Activated effector memory CD4-positive, alpha-beta T cell treated with Interleukin-2 at 50 U/mL for 16 hours (primary cell): ENCODE measurements around the gene FBLN2.

Experiments used
- DNase-seq: peaks from one replicate; pipeline ENCODE4 v3.0.0-alpha.2; 2020

FBLN2 gene

DNA sequence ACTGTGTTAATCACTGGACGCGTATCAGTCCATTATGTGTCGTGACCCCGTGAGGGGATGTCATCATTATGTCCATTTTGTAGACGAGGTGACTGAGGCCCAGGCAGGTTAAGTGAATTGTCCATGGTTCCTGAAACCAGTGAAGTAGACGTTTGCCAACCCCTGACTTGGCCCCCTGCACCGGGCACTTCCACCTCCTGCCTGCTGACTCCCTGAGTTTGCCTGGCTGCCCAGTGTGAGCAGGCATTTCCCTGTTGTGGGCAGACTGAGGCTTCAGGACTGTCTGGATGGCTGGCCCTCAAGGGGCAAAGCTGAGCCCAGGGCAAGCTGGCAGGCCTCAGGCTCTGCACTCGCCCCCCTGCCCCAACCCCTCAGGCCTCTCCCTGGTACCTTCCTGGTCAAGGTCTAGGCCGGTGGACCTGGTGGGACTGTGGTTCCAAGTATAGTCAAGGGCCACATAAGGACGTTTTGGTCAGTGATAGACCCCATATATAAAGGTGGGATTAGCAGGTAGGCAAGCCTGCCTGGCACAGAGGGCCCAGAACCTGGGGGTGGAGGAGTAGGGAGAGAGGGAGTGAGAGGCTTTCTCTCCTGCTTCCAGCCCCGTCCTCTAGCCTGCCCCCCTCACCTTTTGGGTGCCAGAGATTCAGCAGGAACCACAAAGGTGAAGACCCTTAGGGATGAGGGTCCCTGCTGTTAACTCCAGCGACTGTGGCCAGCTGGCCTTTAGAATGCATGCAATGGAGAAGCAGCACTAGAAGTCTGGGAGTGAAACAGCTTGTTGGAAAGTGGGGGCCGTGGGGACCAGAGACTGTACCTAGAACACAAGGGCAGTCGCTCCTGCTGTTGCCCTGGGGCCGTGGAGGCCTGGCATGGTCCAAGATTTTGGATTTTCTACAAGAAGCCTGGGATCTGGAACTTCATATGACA, 34.6 kb downstream of the FBLN2 start:
- DNase-seq = no peak

DNA sequence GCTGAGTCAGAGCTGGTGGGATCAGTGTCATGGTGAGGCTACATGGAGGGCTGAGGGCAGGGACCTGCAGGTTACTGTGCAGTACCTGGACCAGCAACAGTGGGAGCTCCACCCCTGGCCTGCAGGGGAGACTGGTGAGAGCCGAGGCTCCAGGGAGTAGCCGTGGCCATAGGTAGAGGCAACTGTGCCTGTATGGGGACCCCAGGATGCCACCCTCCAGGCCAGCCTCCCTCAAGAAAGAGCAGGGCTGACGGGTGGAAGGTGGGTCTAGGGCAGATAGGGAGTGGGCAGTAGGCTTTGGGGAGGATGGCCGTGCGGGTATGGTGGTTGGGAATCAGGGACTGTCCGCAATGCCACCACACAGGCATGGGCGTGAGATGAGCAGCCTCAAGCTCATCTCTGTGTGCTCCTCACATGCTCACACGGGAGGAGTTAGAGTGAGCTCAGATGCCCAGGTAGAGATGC, 35.5 kb downstream of the FBLN2 start:
- DNase-seq = no peak

DNA sequence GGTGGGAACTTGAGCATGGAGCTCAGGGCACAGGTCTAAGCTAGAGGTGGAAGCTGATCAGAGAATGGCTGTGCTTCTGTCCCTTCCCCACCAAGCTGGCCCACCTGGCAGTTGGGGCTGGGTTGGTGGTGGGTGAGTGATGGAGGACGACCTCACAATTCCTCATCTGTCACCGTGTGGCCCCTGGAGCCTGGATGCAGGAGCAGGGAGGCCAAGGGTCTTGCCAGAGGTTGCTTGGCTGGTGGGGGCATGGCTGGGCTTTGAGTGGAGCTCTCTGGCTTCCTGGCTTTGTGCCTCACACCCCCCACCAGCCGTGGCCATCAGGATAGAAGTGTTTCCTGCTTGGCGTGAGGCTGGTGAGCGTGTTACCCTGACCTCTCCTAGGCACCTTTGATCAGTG, 36.0 kb downstream of the FBLN2 start:
- DNase-seq = no peak

DNA sequence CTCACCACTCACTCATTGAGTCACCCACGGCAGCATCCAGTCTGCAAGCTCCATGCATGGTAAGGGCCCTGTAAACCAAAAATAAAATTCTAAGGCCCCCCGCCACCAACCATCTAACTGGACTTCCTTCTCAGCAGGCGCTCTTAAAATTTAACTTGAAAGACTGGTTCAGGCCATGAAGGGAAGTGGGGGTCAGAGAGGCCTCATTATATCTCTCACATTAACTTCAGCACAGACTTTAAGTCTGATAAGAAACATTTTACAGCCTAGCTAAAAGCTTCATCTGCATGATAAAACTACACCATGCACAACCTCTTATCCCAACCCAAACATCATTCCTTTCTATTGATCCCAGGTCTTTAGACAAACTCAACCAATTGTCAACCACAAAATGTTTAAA, 38.5 kb downstream of the FBLN2 start:
- no peak for DNase-seq

DNA sequence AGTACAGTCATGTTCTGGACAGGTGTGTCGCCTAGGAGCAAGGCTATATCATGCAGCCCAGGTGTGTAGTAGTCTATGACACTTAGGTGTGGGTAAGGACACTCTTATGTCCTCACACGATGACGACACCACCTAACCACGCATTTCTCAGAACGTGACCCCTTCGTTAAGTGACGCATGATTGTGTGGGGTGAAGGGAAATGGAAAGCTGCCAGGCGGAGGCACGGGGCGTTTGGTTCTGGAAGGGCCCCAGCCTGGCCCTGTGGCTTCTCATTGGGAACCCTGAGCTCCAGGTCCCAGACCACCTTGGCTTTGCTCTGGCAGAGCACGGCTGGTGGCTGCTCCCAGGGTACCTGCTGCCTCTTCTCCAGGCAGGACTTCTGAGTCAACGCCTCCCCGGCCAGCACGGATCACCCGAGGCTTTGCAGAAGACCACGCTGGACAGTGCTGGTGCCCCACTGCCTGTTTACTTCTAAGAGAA, 39.3 kb downstream of the FBLN2 start:
- DNase-seq = no peak

DNA sequence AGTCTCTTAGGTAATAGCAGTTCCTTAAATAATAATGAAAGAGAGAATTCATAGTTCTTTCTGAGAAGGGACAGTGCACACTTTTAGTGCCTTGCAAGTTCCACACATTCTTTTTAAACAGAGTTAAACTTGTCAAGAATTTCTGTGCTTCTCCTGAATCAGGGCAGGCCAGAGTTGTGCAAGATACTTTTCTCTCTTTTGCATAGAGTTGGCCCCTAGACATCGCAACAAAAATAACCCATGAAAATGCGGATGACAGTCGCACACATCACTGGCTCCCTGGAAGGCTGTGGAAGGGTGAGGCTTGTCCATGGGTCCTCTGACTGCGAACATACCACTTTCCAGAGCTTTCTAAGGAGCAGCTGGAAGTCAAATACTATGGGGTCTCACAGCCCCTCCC, 40.1 kb downstream of the FBLN2 start:
- DNase-seq = no peak

DNA sequence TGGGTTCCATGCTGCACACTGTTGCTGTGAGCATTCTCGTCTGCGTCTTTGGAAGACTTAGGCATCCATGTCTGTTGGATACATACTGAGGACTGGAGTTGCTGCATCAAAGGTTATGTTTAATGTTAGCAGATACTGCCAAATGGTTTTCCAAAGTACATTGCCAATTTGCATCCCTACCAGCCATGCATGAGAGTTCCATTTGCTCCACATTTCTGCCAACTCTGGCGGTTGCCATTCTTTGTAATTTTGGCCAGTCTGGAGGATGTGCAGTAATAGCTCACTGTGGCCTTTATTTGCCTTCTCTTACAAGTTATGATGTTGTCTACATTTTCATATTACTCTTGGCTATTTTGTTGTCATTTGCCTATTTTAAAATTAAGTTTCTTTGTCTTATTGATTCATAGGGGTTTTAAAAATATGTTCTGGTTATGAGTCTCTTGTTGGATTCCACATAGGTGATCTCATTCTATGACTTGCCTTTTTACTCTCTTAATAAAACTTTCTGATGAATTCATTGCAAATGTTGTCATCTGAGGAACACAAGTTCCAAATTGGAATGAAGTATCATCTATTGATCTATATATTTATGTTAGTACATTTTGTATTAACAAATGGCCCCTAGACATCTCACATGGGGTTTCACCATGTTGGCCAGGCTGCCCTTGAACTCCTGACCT, 42.1 kb downstream of the FBLN2 start:
- DNase-seq = no peak

DNA sequence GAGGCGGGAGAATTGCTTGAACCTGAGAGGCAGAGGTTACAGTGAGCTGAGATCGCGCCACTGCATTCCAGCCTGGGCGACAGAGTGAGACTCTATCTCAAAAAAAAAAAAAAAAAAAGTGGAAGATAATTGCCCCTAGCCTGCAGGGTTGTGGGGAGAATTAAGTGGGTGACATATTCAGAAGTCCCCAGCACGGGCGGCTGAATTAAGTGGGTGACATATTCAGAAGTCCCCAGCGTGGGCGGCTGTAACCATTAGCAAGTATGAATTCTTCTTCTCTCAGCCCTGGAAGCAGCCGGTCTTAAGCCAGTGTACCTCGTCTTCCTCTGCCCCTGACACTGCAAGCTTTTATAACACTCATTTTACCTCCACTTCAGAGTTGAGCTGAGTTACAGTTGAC, 44.7 kb downstream of the FBLN2 start:
- no peak for DNase-seq

DNA sequence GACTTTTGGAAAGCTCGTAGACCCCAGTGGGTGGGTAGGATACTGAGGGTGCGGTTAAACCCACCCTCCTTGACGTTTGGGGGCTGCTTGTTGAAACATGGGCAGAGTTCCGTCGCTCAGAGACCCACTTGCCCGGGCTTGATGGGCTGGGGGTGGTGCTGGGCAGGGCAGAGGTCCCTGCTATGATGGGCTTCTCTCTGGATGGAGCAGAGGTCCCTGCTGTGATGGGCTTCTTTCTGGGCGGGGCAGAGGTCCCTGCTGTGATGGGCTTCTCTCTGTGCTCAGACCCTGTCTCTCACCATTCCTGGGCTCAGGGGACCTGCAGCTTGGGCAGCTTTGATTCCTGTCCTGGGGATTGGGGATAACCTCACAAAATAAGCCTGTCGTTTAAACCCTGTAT, 45.2 kb downstream of the FBLN2 start:
- DNase-seq = no peak

DNA sequence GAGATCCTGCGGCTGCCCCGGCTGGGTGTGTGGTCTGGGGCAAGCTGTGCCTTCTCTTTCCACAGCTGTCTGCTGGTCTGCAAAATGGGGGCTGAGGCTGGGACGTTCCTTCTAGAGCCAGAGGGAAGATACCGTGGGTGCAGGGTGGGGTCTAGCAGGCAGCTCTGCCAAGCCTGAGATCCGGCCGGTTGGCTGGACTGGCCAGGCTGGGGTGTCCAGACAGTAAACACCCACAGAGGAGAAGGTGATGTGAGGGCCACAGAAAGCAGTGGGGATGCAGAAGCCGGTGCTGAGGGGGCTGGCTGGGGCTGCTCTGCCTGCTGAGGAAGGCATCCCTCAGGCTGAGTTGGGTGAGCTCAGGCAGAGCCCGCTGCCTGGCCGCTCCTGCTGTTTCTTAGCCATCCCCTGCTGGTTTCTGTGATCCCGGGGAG, 46.1 kb downstream of the FBLN2 start:
- DNase-seq = no peak

DNA sequence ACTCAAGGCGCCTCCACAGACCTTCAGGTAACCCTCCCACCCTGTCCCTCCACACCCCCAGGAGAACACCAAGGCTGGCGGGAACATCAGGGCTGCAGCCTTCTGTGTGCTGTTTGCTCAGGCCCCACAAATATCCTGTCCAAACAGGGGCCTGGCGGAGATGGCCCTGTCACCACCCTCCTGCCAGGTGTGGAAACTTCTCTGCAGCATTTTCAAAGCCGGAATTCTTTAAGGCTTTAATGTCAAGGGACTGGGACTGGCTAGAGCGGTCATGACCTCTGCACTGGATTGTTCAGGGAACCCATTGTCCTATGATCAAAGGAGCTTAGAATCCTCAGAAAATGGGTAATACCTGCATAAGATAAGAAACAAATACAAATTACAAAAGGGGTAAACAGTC, 46.6 kb downstream of the FBLN2 start:
- no peak for DNase-seq

DNA sequence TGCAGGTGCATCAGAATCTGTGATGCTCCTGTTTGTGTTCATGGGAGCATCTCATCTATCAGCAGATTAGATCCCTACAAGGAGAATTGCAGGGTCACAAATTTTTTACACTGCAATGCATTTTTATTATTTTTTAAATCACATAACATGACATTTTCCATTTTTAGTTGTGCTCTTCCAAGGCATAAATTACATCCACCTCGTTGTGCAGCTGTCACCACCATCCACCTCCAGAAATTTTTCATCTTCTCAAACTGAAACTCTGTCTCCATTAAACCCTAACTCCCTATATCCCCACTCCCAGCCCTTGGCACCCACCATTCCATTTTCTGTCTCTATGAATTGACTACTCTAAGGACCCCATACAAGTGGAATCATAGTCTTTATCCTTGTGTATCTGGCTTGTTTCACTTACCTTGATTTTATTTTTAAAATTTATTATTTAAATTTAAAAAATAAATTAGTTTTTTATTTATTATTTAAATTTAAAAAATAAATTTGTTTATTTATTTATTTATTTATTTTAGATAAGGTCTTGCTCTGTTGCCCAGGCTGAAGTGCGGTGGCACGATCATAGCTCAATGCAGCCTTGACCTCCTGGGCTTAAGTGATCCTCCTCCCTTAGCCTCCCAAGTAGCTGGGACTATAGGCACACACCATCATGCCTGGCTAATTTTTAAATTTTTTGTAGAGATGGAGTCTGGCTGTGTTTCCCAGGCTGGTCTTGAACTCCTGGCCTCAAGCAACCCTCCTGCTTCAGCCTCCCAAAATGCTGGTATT, 47.7 kb downstream of the FBLN2 start:
- DNase-seq = no peak

DNA sequence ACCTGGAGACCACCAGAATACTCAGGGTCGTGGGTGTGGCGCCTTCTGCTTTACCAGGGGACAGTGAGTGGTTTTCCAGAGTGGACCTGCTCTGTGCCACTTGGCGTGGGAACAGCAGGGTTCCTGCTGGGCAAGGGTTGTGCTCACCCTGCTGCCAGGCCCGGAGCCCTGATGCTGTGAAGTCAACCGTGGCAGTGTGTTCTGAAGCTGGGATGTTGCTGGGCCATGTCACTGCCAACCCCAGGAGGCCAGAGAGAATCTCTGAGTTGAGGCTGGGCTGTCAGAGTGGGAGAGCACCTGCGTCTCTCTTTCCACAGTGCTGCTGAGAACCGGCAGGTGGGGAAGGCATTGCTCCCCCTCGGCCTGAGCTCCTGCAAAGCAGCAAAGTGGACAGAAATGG, 48.7 kb downstream of the FBLN2 start:
- no peak for DNase-seq

DNA sequence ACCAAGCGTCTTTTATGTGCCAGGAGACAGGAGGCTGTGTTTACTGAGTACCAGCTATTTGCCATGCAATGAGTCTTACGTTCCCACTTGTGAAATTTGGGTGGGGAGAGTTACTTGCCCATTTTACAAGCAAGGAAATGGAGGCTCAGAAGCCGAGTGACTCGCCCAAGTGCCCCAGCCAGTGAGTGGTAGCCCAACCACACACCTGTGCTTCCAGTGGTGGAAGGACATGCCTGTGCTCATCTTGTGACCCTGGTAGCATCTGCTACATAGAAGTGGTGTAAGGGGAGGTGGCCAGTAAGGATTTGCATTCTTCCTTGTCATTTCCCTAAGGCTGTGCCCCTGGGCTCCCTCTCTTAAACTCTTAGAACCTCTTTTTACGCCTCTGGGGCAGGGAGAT, 49.3 kb downstream of the FBLN2 start:
- DNase-seq = no peak

DNA sequence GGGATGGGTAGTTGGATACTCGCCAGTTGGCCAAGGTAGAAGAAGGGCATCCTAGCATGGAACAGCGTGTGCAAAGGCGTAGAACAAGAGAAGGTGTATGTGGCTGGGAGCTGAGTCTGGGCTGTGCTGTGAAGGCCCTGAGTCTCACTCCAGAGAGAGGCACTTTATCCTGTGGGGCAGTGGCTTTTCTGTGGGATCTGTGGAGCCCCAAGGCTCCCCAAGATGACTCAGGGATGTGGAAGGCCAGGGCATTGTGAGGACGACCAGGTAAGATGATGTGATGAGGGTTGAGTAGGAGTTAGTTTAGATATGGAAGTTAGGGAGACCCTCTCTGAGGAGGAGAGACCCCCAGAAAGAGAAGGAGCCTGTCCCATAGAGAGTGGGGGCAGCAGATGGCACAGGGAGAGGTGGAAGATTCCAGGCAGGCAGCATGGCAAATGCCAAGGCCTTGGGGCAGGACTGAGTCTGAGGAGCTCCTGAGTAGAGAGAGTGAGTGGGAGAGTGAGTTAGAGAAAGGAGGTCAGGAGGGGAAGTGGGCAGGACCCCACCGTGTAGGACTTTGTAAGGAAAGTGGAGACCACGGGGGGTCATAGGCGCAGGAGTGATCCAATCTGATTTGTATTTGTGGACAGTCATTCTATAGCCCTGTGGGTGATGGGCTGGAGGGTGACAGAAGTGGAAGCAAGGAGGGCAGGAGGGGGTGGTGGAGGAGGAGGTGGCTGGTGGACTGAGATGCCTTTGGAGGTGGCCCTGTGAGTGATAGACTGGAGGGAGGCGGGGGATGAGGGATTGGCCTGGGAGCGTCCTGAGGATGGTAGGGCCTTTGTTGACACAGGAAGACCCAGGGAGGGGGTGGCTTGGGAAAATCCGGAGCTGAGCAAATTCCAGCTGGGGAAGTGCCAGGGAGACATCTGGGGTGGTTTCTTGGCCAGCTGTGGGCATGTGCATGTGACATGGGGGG, 50.3 kb downstream of the FBLN2 start:
- DNase-seq = no peak

DNA sequence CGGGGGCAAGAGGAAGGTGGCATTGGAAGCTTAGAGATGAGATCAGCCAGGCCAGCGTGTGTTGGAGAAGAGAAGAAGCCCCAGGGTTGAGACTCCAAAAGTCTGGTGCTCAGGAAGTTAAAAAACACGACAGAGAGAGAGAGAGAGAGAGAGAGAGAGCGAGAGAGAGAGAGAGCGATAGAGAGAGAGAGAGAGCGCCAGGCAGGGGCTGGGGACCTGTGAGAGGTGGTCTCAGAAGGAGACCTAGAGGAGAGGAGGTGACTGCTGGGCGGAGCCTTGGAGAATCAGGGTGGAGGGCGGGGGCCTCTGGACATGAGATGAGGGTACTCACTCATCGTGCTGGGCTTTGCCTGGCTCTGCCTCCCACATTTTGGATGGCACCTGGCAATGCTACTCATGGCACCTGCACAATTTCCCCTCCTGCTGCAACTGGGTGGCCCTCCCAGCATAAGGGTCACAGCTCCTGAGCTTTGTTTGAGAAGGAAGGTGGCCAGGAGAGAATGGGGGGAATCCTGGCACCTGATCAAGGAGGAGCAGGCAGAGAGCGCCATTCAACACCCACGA, 51.0 kb downstream of the FBLN2 start:
- DNase-seq = no peak

DNA sequence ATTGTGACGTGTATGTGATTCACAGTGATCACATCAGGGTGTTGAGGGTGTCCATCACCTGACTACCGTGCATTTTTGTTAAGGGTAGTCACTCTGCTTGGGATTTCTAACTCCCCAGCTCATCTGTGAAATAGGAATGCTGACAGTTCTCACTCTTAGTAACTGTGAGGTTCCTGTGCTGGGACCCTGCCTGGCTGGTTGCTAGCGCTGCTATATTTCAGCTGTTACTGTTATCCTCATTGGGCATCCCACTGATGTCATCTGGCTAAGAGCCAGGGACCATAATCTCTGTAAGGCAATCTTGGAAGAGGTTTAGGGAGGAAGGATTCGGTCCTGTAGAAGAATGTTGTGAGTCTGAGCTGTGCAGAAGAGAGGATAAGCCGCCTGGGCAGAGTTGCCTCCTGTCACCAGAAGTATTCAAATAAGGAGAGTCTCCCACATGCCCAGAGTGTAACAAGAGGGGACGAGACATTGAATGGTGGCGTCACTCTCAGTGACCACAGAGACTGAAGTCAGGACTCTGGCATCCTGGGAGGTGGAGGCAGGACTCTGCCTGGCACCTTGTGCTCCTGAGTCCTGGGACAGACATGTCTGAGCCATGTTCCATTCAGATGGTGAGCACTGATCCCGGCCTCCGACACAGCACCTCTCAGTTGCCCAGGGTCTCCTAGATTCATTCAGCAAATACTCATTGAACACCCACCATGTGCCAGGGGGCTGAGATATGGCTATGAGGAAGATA, 52.2 kb downstream of the FBLN2 start:
- DNase-seq = no peak

DNA sequence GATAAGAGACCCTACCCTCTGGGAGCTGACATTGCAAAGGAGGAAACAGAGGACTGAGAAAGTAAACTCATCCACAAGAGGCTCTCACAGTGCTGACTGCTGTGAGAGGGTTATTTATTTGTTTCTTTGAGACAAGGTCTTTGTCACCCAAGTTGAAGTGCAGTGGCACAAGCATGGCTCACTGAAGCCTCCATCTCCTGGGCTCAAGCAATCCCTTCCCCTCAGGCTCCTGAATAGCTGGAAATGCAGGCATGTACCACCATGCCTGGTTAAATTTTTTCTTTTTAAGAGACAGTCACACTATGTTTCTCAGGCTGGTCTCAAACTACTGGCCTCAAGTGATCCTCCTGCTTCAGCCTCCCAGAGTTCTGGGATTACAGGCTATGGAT, 52.8 kb downstream of the FBLN2 start:
- no peak for DNase-seq

DNA sequence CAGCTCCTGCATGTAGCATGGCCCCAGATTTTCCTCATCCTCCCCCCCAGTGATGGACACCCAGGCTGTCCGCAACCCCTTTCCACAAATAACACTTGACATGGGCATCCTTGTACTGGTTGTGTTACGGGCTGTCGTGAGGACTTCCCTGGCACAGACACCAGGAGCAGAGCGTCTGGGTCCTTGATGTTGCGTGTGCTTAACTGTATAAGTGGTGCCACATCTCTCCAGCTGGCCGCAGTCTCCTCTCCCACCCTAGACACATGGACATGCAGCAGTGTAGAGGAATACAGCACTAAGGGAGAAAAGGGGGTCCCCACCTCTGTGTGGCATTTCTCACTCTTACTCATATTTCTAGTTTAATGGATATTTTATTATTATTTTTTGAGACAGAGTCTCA, 56.6 kb downstream of the FBLN2 start:
- DNase-seq = no peak

DNA sequence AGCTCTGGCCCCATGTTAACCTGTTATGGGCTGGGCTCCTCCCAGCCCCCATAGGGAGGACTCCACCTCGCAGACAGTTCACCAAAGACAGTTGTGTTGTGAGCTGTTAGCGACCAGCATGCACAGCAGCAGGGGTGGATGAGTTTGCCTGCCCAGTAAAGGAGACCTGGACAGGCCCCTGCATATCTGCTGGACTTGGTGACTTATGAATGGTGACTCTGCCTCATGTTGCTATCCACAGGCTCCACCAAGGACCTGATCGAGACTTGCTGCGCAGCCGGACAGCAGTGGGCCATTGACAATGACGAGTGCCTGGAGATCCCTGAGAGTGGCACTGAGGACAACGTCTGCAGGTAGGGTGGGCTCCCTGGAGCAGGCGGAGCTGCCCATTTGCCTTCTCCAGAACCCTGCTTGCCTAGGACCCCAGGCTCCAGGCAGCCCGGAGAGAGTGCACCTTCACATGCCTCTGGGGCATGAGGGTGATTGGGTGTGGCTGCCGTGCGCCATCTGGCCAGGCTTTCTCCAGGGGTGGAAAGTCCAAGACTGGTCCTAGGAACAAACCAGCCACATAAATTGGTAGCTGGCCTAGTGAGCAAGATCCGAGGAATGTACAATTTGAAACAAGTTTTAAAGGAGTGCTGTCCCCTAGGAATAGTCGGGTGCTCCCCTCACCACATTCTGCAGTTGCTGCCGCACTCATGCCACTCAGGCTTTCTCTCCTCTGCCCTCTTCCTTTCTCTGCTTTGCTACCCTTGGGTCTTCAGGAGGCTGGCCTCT, 59.1 kb downstream of the FBLN2 start:
- DNase-seq = no peak
